Fibroblast of skin of scalp (primary cell): ENCODE data around the gene RNPEP.
"Not testable (repeated sequence)": the region's sequence is repeated elsewhere in the genome, so short reads cannot be mapped to it uniquely, and the experiment has no call there.

ENCODE experiments used
- DNase-seq: peaks from one replicate; pipeline ENCODE4 v3.0.0-alpha.2; 2013

Gene RNPEP

GRCh38 chr1:202038688-202039346 lies 56.4 kb downstream of the RNPEP start:
- no peak for DNase-seq

GRCh38 chr1:202045705-202046104 lies 63.3 kb downstream of the RNPEP start:
- no peak for DNase-seq

- DNase-seq = no peak
Observed at GRCh38 chr1:202046227-202046626, 63.8 kb downstream of the RNPEP start.

- no peak for DNase-seq
Observed at GRCh38 chr1:202046748-202047708, 64.6 kb downstream of the RNPEP start.

GRCh38 chr1:202047977-202048376 lies 65.5 kb downstream of the RNPEP start:
- no peak for DNase-seq

GRCh38 chr1:202049129-202049528 lies 66.7 kb downstream of the RNPEP start:
- no peak for DNase-seq

- DNase-seq = no peak
Observed at GRCh38 chr1:202054094-202054493, 71.6 kb downstream of the RNPEP start.

- DNase-seq = not testable (repeated sequence)
Observed at GRCh38 chr1:202054673-202055072, 72.2 kb downstream of the RNPEP start.
